ENCODE measurements around the gene DAO. TPM values are rescaled to one million over a fixed set of nuclear protein-coding genes. Genes with fewer than 3 reads are reported as not detected.

The DAO gene
- total RNA-seq, 1 donor from 2014 or later: not detected

- Mint-ChIP-seq H3K9me3 (no peaks in the 10 kb centered on the region), H3K4me1 (no peaks in the 10 kb centered on the region), H3K4me3 (no peak overlapping the region), H3K36me3 (ENCODE audit: low read depth) (no peaks in the 10 kb centered on the region), H3K27ac (ENCODE audit: unreplicated experiment) (no peak overlapping the region), H3K27me3 (ENCODE audit: low read depth) (no peaks in the 10 kb centered on the region)
- DNase-seq (ENCODE audit: low read depth, low spot score): no peak
- TF ChIP-seq, protein P1, sequence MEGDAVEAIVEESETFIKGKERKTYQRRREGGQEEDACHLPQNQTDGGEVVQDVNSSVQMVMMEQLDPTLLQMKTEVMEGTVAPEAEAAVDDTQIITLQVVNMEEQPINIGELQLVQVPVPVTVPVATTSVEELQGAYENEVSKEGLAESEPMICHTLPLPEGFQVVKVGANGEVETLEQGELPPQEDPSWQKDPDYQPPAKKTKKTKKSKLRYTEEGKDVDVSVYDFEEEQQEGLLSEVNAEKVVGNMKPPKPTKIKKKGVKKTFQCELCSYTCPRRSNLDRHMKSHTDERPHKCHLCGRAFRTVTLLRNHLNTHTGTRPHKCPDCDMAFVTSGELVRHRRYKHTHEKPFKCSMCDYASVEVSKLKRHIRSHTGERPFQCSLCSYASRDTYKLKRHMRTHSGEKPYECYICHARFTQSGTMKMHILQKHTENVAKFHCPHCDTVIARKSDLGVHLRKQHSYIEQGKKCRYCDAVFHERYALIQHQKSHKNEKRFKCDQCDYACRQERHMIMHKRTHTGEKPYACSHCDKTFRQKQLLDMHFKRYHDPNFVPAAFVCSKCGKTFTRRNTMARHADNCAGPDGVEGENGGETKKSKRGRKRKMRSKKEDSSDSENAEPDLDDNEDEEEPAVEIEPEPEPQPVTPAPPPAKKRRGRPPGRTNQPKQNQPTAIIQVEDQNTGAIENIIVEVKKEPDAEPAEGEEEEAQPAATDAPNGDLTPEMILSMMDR (conservative IDR thresholded peaks at IDR 0.05): no peak
These were observed 4.6 kb upstream of the DAO start for GRCh38 chr12:108875280-108875679.

GRCh38 chr12:108875682-108876361 is 4.1 kb upstream of the DAO start:
- Mint-ChIP-seq H3K27ac (ENCODE audit: unreplicated experiment) (no peak overlapping the region), H3K36me3 (ENCODE audit: low read depth) (no peaks in the 10 kb centered on the region), H3K9me3 (no peaks in the 10 kb centered on the region), H3K4me1 (no peaks in the 10 kb centered on the region), H3K4me3 (no peak overlapping the region), H3K27me3 (ENCODE audit: low read depth) (no peaks in the 10 kb centered on the region)
- TF ChIP-seq, protein P1 (conservative IDR thresholded peaks at IDR 0.05): no peak
- DNase-seq (ENCODE audit: low read depth, low spot score): no peak

GRCh38 chr12:108876550-108876949 is 3.3 kb upstream of the DAO start:
- H3K27me3 Mint-ChIP-seq (ENCODE audit: low read depth): no peaks in the 10 kb centered on the region
- H3K4me3 Mint-ChIP-seq: no peak overlapping the region
- TF ChIP-seq, protein P1 (conservative IDR thresholded peaks at IDR 0.05): no peak
- DNase-seq (ENCODE audit: low read depth, low spot score): no peak
- no peak overlapping the region for H3K27ac Mint-ChIP-seq (ENCODE audit: unreplicated experiment)
- no peaks in the 10 kb centered on the region for H3K4me1 Mint-ChIP-seq
- H3K36me3 Mint-ChIP-seq (ENCODE audit: low read depth): no peaks in the 10 kb centered on the region
- no peaks in the 10 kb centered on the region for H3K9me3 Mint-ChIP-seq

GRCh38 chr12:108881953-108882352 is 2.1 kb downstream of the DAO start:
- no peaks in the 10 kb centered on the region for H3K9me3 Mint-ChIP-seq
- H3K27ac Mint-ChIP-seq (ENCODE audit: unreplicated experiment): peak overlapping the region; percentile 12
- H3K4me1 Mint-ChIP-seq: no peaks in the 10 kb centered on the region
- DNase-seq (ENCODE audit: low read depth, low spot score): no peak
- no peak overlapping the region for H3K4me3 Mint-ChIP-seq
- TF ChIP-seq, protein P1 (conservative IDR thresholded peaks at IDR 0.05): no peak
- no peaks in the 10 kb centered on the region for H3K36me3 Mint-ChIP-seq (ENCODE audit: low read depth)
- H3K27me3 Mint-ChIP-seq (ENCODE audit: low read depth): no peaks in the 10 kb centered on the region

DNA sequence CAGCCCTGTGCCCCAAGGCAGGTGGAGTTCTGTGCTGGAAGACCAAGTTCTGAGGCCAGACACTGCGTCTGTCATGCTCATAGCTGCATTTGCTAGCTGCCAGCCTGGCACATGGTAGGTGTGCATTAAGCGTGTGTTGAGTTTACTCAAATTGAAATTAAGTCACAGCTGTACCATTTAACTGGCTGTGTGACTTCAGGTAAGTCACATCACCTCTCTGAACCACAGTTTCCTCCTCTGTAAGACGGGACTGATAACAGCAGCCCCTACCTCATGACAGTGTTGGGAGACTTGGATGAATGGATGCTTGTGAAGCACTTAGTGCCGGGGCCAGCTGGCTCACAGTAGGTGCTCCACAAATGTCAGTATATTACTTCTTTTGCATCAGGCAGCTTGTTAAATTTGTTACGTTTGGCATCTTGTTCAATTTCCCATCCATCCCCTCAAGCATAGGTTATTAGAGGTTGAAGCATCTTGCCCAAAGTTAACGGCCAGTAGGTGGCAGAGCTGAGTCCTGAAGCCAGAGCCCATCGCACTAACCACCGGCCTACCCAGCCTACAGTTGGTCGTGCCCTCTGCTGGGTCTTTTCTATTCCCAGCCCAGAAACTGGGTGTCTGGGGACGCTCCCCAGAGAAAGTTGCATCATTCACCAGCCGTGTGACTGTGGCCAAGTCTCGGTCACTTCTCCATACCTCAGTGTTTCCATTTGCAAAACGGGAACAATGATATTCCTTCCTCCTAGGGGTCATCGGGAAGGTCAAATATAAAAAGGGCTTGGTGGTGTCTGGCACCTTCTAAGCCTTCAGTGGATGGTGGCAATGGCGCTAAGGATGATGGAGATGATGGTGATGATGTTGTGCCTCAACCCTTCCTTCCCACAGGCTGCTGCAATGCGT is 4.5 kb downstream of the DAO start:
- peak; percentile 51 for DNase-seq (ENCODE audit: low read depth, low spot score)

More for the DNA sequence above, 4.5 kb downstream of the DAO start:
- H3K27me3 Mint-ChIP-seq (ENCODE audit: low read depth): no peaks in the 10 kb centered on the region
- H3K9me3 Mint-ChIP-seq: no peaks in the 10 kb centered on the region
- H3K4me3 Mint-ChIP-seq: no peak overlapping the region
- no peaks in the 10 kb centered on the region for H3K36me3 Mint-ChIP-seq (ENCODE audit: low read depth)
- no peaks in the 10 kb centered on the region for H3K4me1 Mint-ChIP-seq
- H3K27ac Mint-ChIP-seq (ENCODE audit: unreplicated experiment): no peak overlapping the region
- TF ChIP-seq, protein P1 (conservative IDR thresholded peaks at IDR 0.05): peak; percentile 62
